PC-3 (cell line): ENCODE results near the gene HCFC1.

Experiments
- EZH2 ChIP-seq: fragments of 300-600 bp; sonication (generic); IDR thresholded peaks from one replicate; pipeline ENCODE4 v1.6.1; 2017; ENCODE audit warnings: antibody characterized with exemption, mild to moderate bottlenecking, low read length; ENCODE audit not compliant: unreplicated experiment
- TF ChIP-seq, protein P1 (sequence below): fragments of 300-600 bp; sonication (generic); conservative IDR thresholded peaks from 2 replicates; pipeline ENCODE4 v1.5.1; 2017; ENCODE audit warnings: antibody characterized with exemption, low read depth, mild to moderate bottlenecking, low read length

DNA sequence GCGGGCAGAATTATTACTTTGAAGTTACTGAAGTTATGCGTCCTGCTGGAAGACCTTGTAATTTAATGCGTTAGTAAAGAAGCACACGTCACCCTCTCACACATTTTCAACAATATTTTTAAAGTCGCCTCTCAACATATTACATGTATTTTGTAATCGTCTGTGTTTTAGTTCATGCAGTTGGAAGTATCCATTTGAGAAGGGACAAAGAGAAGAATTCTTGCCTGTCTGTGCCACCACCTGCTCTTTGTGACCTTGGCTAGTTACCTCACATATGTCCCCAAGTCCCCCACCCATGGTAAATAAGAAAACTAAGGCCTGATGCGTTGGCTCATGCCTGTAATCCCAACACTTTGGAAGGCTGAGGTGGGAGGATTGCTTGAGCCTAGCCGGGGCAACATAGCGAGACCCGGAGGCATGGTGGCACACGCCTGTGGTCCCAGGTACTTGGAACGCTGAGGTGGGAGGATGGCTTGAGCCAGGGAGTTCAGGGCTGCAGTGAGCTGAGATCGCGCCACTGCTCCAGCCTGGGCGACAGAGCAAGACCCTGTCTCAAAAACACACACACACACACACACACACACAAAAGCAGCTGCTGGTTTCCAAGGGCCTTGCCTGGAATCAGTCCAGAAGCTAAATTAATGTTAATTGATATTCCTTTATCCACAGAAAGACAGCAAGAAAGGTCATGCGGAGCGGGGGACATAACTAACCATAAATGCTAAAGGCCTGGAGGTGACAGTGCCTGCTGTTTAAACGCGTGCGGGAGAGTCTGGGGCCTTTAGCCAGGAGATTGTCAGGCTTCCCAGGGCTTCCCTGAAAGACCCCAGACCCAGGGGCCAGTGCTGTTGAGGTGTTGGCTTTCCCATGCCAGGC lies 1.7 kb upstream of the HCFC1 start:
- TF ChIP-seq, protein P1, sequence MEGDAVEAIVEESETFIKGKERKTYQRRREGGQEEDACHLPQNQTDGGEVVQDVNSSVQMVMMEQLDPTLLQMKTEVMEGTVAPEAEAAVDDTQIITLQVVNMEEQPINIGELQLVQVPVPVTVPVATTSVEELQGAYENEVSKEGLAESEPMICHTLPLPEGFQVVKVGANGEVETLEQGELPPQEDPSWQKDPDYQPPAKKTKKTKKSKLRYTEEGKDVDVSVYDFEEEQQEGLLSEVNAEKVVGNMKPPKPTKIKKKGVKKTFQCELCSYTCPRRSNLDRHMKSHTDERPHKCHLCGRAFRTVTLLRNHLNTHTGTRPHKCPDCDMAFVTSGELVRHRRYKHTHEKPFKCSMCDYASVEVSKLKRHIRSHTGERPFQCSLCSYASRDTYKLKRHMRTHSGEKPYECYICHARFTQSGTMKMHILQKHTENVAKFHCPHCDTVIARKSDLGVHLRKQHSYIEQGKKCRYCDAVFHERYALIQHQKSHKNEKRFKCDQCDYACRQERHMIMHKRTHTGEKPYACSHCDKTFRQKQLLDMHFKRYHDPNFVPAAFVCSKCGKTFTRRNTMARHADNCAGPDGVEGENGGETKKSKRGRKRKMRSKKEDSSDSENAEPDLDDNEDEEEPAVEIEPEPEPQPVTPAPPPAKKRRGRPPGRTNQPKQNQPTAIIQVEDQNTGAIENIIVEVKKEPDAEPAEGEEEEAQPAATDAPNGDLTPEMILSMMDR: no peak
- TF ChIP-seq EZH2: no peak
